ENCODE data around the gene RPS8.

The RPS8 gene

GRCh38 chr1:44777969-44778635 lies 2.8 kb downstream of the RPS8 start:
- Histone ChIP-seq H2AFZ (ENCODE audit: low read depth) (no peak overlapping the region), H3K27ac (no peak overlapping the region), H3K4me1 (ENCODE audit: low read depth, poor library complexity, severe bottlenecking) (peaks cover 23% of the 10 kb centered on the region), H3K9ac (no peak overlapping the region), H4K20me1 (ENCODE audit: insufficient read depth) (peaks cover 6% of the 10 kb centered on the region; the same call in 1 of the 2 replicates), H3K36me3 (ENCODE audit: insufficient read depth) (peaks cover 23% of the 10 kb centered on the region; the same call in 1 of the 2 replicates), H3K4me3 (IDR thresholded peaks at IDR 0.05; ENCODE audit: insufficient read depth, low read depth, low read length) (no peak overlapping the region), H3K27me3 (ENCODE audit: insufficient read depth, low read depth) (no peaks in the 10 kb centered on the region), H3K79me2 (ENCODE audit: insufficient read depth, low read depth) (peaks cover 39% of the 10 kb centered on the region), H3K4me2 (peak overlapping the region; percentile 94; the same call in 1 of the 2 replicates)
- no peak for TF ChIP-seq CTCF (conservative IDR thresholded peaks at IDR 0.05; ENCODE audit: low read depth, low read length)

- H3K4me2 ChIP-seq = no peak overlapping the region
- peaks cover 23% of the 10 kb centered on the region for H3K4me1 ChIP-seq (ENCODE audit: low read depth, poor library complexity, severe bottlenecking)
- H3K79me2 ChIP-seq (ENCODE audit: insufficient read depth, low read depth) = peaks cover 39% of the 10 kb centered on the region
- H3K36me3 ChIP-seq (ENCODE audit: insufficient read depth) = peaks cover 23% of the 10 kb centered on the region; the same call in 1 of the 2 replicates
- H3K9ac ChIP-seq = no peak overlapping the region
- no peaks in the 10 kb centered on the region for H3K27me3 ChIP-seq (ENCODE audit: insufficient read depth, low read depth)
- H3K27ac ChIP-seq = no peak overlapping the region
- TF ChIP-seq CTCF (conservative IDR thresholded peaks at IDR 0.05; ENCODE audit: low read depth, low read length) = no peak
- H2AFZ ChIP-seq (ENCODE audit: low read depth) = no peak overlapping the region
- H3K4me3 ChIP-seq (IDR thresholded peaks at IDR 0.05; ENCODE audit: insufficient read depth, low read depth, low read length) = no peak overlapping the region
- peaks cover 6% of the 10 kb centered on the region; the same call in 1 of the 2 replicates for H4K20me1 ChIP-seq (ENCODE audit: insufficient read depth)
Measured at GRCh38 chr1:44778705-44779576, 3.6 kb downstream of the RPS8 start.

- Histone ChIP-seq H3K79me2 (ENCODE audit: insufficient read depth, low read depth) (peaks cover 37% of the 10 kb centered on the region), H3K27ac (no peak overlapping the region), H3K36me3 (ENCODE audit: insufficient read depth) (peaks cover 23% of the 10 kb centered on the region; the same call in 1 of the 2 replicates), H4K20me1 (ENCODE audit: insufficient read depth) (peaks cover 6% of the 10 kb centered on the region; the same call in 1 of the 2 replicates), H3K4me3 (IDR thresholded peaks at IDR 0.05; ENCODE audit: insufficient read depth, low read depth, low read length) (no peak overlapping the region), H3K27me3 (ENCODE audit: insufficient read depth, low read depth) (no peaks in the 10 kb centered on the region), H2AFZ (ENCODE audit: low read depth) (no peak overlapping the region), H3K4me1 (ENCODE audit: low read depth, poor library complexity, severe bottlenecking) (peaks cover 19% of the 10 kb centered on the region), H3K4me2 (no peak overlapping the region), H3K9ac (no peak overlapping the region)
- no peak for TF ChIP-seq CTCF (conservative IDR thresholded peaks at IDR 0.05; ENCODE audit: low read depth, low read length)
Measured at GRCh38 chr1:44780583-44781121, 5.3 kb downstream of the RPS8 start.

- H3K27me3 ChIP-seq (ENCODE audit: insufficient read depth, low read depth) = no peaks in the 10 kb centered on the region
- no peak overlapping the region for H2AFZ ChIP-seq (ENCODE audit: low read depth)
- peaks cover 7% of the 10 kb centered on the region; the same call in 1 of the 2 replicates for H3K79me2 ChIP-seq (ENCODE audit: insufficient read depth, low read depth)
- H3K27ac ChIP-seq = peak overlapping the region; percentile 18; the same call in 1 of the 2 replicates
- H3K4me3 ChIP-seq (IDR thresholded peaks at IDR 0.05; ENCODE audit: insufficient read depth, low read depth, low read length) = no peak overlapping the region
- no peaks in the 10 kb centered on the region for H4K20me1 ChIP-seq (ENCODE audit: insufficient read depth)
- H3K9ac ChIP-seq = peak overlapping the region; percentile 48; the same call in 1 of the 2 replicates
- H3K4me2 ChIP-seq = peak overlapping the region; percentile 9; the same call in 1 of the 2 replicates
- H3K36me3 ChIP-seq (ENCODE audit: insufficient read depth) = peaks cover 8% of the 10 kb centered on the region; the same call in 1 of the 2 replicates
- no peak for TF ChIP-seq CTCF (conservative IDR thresholded peaks at IDR 0.05; ENCODE audit: low read depth, low read length)
- H3K4me1 ChIP-seq (ENCODE audit: low read depth, poor library complexity, severe bottlenecking) = no peaks in the 10 kb centered on the region
Measured at GRCh38 chr1:44783697-44784093, 8.4 kb downstream of the RPS8 start.

Data from KMS-11 (cell line).